SK-N-SH treated with all-trans-retinoic acid at 6 μM for 48 hours (cell line): ENCODE measurements around the gene TMEM63A.

Source experiments
- ATAC-seq: fragments of 200-7000 bp; cut with Tn5 transposase; 3 replicates; pipeline ENCODE4 v1.9.1; 2020; ENCODE audit warnings: mild to moderate bottlenecking, moderate library complexity
- ARNTL ChIP-seq: fragments of 450-650 bp; formaldehyde crosslinking; IDR thresholded peaks from 2 replicates; pipeline ENCODE4 v1.5.0; 2020; ENCODE audit warnings: low read depth, mild to moderate bottlenecking, moderate library complexity, borderline replicate concordance
- CREB5 ChIP-seq: fragments of 250-450 bp; sonication (Bioruptor Pico); IDR thresholded peaks from 2 replicates; pipeline ENCODE4 v1.5.1; 2020; ENCODE audit warnings: low read depth, mild to moderate bottlenecking, moderate library complexity
- CSDC2 ChIP-seq: fragments of 250-450 bp; sonication (Bioruptor Pico); IDR thresholded peaks from 2 replicates; pipeline ENCODE4 v1.5.0; 2020; ENCODE audit warnings: mild to moderate bottlenecking, moderate library complexity
- CSRNP3 ChIP-seq: fragments of 250-450 bp; sonication (Bioruptor Pico); IDR thresholded peaks from 2 replicates; pipeline ENCODE4 v1.5.1; 2021; ENCODE audit warnings: mild to moderate bottlenecking, moderate library complexity
- GLIS3 ChIP-seq: fragments of 250-450 bp; sonication (Bioruptor Pico); IDR thresholded peaks from 2 replicates; pipeline ENCODE4 v1.5.0; 2020; ENCODE audit warnings: mild to moderate bottlenecking, moderate library complexity
- ISL1 ChIP-seq: fragments of 250-450 bp; sonication (Bioruptor Pico); IDR thresholded peaks from 2 replicates; pipeline ENCODE4 v2.1.2; 2022; ENCODE audit warnings: mild to moderate bottlenecking, moderate library complexity
- OSR1 ChIP-seq: fragments of 250-450 bp; sonication (Bioruptor Pico); IDR thresholded peaks from 2 replicates; pipeline ENCODE4 v1.8.0; 2022; ENCODE audit warnings: moderate library complexity, mild to moderate bottlenecking, inconsistent platforms
- PPARA ChIP-seq: fragments of 250-450 bp; sonication (Bioruptor Pico); IDR thresholded peaks from 2 replicates; pipeline ENCODE4 v1.5.0; 2020; ENCODE audit warnings: mild to moderate bottlenecking, borderline replicate concordance
- RARB ChIP-seq: fragments of 250-450 bp; sonication (Bioruptor Pico); IDR thresholded peaks from 2 replicates; pipeline ENCODE4 v1.8.0; 2021; ENCODE audit warnings: mild to moderate bottlenecking, moderate library complexity
- SNAI2 ChIP-seq: fragments of 250-450 bp; sonication (Bioruptor Pico); IDR thresholded peaks from 2 replicates; pipeline ENCODE4 v1.5.0; 2020; ENCODE audit warnings: mild to moderate bottlenecking, moderate library complexity
- TOX ChIP-seq: fragments of 250-450 bp; sonication (Bioruptor Pico); IDR thresholded peaks from 2 replicates; pipeline ENCODE4 v1.8.0; 2021; ENCODE audit warnings: mild to moderate bottlenecking, moderate library complexity, borderline replicate concordance
- ZC3H10 ChIP-seq: fragments of 250-450 bp; sonication (Bioruptor Pico); IDR thresholded peaks from 2 replicates; pipeline ENCODE4 v1.5.1; 2021; ENCODE audit warnings: mild to moderate bottlenecking, moderate library complexity
- ZFP3 ChIP-seq: fragments of 250-450 bp; sonication (Bioruptor Pico); IDR thresholded peaks from 2 replicates; pipeline ENCODE4 v1.5.0; 2020; ENCODE audit warnings: mild to moderate bottlenecking, moderate library complexity
- ZNF70 ChIP-seq: fragments of 450-650 bp; formaldehyde crosslinking; IDR thresholded peaks from 2 replicates; pipeline ENCODE4 v1.5.0; 2020; ENCODE audit warnings: mild to moderate bottlenecking, moderate library complexity
- TF ChIP-seq, protein P1 (sequence below): fragments of 250-450 bp; sonication (Bioruptor Pico); IDR thresholded peaks from 2 replicates; pipeline ENCODE4 v1.8.0; 2020; ENCODE audit warnings: mild to moderate bottlenecking, moderate library complexity, borderline replicate concordance
- TF ChIP-seq, protein P2 (sequence below): fragments of 250-450 bp; sonication (Bioruptor Pico); IDR thresholded peaks from 2 replicates; pipeline ENCODE4 v1.5.0; 2020; ENCODE audit warnings: mild to moderate bottlenecking, moderate library complexity

TMEM63A gene

DNA sequence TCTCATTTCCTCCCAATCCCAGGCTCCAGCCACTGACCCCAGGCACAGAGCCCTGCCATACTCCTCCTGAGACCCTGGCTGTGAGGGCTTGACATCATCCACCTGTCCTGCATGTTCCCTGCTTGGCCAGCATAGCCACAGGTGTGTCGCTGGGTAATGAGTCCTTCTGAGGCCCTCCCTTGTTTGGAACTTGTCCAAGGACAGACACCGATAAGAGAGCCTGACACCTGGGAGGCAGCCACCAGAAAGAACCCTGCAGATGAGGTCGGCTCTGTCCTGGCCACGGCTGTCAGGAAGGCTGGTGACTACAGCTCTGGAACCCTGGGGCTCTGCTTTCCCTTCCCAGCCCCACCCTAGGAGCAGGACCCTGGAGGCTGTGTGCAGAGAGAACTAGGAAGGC lies 34.6 kb downstream of the TMEM63A start:
- TF ChIP-seq, protein P1, sequence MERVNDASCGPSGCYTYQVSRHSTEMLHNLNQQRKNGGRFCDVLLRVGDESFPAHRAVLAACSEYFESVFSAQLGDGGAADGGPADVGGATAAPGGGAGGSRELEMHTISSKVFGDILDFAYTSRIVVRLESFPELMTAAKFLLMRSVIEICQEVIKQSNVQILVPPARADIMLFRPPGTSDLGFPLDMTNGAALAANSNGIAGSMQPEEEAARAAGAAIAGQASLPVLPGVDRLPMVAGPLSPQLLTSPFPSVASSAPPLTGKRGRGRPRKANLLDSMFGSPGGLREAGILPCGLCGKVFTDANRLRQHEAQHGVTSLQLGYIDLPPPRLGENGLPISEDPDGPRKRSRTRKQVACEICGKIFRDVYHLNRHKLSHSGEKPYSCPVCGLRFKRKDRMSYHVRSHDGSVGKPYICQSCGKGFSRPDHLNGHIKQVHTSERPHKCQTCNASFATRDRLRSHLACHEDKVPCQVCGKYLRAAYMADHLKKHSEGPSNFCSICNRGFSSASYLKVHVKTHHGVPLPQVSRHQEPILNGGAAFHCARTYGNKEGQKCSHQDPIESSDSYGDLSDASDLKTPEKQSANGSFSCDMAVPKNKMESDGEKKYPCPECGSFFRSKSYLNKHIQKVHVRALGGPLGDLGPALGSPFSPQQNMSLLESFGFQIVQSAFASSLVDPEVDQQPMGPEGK (CRISPR knock-in tag), result no peak
- no peak for TF ChIP-seq RARB
- no peak for TF ChIP-seq CSDC2 (CRISPR knock-in tag)
- TF ChIP-seq CSRNP3 (CRISPR knock-in tag), result no peak
- TF ChIP-seq, protein P2, sequence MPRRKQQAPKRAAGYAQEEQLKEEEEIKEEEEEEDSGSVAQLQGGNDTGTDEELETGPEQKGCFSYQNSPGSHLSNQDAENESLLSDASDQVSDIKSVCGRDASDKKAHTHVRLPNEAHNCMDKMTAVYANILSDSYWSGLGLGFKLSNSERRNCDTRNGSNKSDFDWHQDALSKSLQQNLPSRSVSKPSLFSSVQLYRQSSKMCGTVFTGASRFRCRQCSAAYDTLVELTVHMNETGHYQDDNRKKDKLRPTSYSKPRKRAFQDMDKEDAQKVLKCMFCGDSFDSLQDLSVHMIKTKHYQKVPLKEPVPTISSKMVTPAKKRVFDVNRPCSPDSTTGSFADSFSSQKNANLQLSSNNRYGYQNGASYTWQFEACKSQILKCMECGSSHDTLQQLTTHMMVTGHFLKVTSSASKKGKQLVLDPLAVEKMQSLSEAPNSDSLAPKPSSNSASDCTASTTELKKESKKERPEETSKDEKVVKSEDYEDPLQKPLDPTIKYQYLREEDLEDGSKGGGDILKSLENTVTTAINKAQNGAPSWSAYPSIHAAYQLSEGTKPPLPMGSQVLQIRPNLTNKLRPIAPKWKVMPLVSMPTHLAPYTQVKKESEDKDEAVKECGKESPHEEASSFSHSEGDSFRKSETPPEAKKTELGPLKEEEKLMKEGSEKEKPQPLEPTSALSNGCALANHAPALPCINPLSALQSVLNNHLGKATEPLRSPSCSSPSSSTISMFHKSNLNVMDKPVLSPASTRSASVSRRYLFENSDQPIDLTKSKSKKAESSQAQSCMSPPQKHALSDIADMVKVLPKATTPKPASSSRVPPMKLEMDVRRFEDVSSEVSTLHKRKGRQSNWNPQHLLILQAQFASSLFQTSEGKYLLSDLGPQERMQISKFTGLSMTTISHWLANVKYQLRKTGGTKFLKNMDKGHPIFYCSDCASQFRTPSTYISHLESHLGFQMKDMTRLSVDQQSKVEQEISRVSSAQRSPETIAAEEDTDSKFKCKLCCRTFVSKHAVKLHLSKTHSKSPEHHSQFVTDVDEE (CRISPR knock-in tag), result no peak
- no peak for TF ChIP-seq OSR1
- no peak for TF ChIP-seq ZFP3 (CRISPR knock-in tag)
- TF ChIP-seq CREB5 (CRISPR knock-in tag), result no peak
- no peak for TF ChIP-seq ZC3H10 (CRISPR knock-in tag)
- TF ChIP-seq SNAI2 (CRISPR knock-in tag), result no peak
- no peak for TF ChIP-seq GLIS3 (CRISPR knock-in tag)
- TF ChIP-seq ZNF70, result no peak
- no peak for ATAC-seq

DNA sequence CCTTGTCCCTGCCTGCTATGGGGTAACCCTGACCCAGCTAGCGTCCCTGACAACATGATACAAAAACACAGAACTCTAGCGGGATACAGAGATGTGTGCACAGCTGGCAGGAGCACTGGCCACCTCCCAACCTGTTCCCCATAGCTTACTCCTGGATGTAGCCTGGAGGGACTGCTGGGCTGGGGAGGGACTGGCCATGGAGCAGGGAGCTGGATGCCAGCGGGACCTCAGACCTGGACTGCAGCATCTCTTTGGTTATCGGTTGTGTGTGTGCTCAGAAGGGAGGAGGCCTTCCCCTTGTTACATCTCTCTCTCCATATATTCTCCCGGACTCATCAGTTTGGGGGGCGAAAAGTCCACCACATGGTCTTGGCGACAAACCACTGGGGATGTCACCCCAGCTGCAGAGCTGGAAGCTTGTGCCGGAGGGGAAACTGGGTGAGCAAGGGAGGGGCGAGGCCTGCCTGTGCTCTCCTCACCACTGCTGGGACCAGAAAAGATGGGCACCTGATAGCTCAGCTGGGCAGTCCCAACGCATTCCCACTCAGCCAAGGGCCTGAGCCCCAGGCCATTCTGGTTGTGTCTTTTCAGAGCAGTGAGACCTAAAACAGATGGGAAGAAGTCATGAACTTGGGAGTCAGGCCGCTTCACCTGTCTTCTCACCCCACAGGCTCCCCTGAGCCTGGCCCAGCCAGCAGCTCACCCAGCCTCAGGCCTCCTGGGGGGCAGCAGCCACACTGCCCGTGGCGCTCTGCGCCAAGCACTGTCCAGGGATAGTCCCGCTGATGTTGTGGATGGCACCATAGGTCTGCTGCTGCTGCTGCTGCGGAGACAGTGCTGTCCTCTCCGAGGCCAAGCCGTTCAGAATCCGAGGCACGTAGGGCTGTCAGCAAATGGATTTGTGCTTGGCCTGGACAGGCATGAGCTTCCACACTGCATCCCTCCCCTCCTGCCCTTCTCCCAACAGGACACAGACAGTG lies 35.6 kb downstream of the TMEM63A start:
- no peak for TF ChIP-seq CREB5 (CRISPR knock-in tag)
- no peak for TF ChIP-seq ARNTL
- no peak for TF ChIP-seq CSRNP3 (CRISPR knock-in tag)
- no peak for TF ChIP-seq ISL1 (CRISPR knock-in tag)
- TF ChIP-seq PPARA, result no peak
- no peak for TF ChIP-seq SNAI2 (CRISPR knock-in tag)
- no peak for TF ChIP-seq TOX (CRISPR knock-in tag)
- TF ChIP-seq, protein P1 (CRISPR knock-in tag), result no peak
- no peak for TF ChIP-seq GLIS3 (CRISPR knock-in tag)
- TF ChIP-seq, protein P2 (CRISPR knock-in tag), result no peak
- no peak for ATAC-seq
